GM19239 (cell line): ENCODE measurements around the gene SQSTM1.

Experiments
- DNase-seq: peaks from one replicate; pipeline ENCODE4 v3.0.0; 2011; ENCODE audit warnings: low spot score; ENCODE audit not compliant: insufficient read length
- FAIRE-seq: peaks from 2 replicates; lab custom pipeline; 2011; peaks lifted over from hg19 to GRCh38; lab: Jason Lieb, UNC

Gene SQSTM1

DNA sequence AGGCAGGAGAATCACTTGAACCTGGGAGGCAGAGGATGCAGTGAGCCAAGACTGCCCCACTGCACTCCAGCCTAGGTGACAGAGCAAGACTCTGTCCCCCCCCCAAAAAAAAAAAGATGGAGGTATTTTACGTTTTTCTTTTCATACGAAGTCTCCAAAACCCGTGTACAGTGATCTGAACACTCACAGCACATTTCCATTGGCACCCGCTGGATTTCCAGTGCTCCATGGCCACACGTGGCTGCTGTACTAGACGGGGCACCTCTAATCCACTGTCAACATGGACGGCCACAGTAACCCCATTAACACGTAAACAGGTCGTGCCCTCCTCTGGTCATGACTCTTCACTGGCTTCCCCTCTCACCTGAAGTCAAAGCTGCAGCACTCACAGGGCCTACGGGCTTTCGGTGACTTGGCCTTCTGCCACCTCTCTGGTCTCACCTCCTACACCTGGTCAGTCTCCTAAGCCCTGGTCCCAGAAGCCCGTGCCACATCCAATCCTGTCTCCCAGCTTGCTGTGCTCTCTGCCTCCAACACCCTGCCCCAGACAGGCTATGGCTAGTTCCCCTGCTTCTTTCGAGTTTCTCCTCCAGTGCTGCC is 64.9 kb downstream of the SQSTM1 start:
- no peak for DNase-seq
- no peak for FAIRE-seq

DNA sequence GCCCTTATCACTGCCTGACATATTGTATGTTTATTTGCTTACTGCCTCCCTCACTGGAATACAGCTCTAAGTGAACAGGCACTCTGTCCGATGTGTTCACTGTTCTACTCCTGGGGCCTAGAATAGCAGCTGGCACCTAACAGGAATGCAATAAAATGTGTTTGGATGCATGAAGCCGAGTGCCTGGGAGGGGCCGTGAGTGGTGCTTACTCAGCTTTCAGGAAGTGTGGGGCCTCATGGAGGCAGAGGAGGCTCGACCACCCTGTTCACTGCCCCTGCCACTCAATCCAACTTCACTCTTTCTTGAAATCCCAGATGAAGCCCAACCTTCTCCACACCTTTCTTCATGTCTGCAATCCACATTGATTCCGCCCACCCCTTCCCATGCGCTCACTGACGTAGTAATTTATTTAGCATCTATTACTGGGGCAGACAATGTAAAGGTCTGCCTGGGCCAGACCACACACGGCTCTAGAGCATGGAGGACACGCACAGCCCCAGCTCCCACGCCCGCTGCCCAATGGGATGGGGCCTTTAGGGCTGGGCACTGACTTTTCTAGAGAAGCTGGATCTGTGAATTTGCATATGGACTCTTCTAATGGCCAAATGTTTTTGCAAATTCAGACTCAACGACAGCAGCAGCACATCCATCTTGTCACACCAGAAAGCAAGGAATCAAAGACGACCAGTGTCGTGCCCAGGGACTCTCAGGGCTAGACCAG is 65.6 kb downstream of the SQSTM1 start:
- no peak for FAIRE-seq
- no peak for DNase-seq

DNA sequence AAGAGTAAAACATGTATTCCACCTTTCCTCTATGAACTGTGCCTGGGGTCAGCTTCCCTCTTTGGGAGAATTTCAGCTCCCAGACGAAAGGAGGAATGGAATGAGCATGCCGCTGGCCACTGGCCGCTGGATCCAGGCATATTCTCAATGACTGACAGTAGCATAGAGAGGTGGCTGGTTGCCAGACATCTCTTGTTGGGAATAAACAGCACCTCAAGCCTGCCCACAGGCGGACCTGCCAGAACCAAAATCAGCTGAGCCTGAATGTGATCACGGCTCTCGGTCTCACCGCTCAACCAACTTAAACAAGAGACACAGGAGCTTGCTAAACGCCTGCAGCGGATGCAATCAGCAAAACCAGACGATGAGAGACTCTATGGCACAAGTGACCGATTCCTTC is 66.4 kb downstream of the SQSTM1 start:
- DNase-seq (no peak), FAIRE-seq (no peak)
